Medulla oblongata (tissue), 1 donor: ENCODE data around the gene CD86.

Experiments
- DNase-seq: peaks from one replicate; pipeline ENCODE4 v3.0.0-alpha.2; 2015; ENCODE audit errors: extremely low spot score

CD86 gene

DNA sequence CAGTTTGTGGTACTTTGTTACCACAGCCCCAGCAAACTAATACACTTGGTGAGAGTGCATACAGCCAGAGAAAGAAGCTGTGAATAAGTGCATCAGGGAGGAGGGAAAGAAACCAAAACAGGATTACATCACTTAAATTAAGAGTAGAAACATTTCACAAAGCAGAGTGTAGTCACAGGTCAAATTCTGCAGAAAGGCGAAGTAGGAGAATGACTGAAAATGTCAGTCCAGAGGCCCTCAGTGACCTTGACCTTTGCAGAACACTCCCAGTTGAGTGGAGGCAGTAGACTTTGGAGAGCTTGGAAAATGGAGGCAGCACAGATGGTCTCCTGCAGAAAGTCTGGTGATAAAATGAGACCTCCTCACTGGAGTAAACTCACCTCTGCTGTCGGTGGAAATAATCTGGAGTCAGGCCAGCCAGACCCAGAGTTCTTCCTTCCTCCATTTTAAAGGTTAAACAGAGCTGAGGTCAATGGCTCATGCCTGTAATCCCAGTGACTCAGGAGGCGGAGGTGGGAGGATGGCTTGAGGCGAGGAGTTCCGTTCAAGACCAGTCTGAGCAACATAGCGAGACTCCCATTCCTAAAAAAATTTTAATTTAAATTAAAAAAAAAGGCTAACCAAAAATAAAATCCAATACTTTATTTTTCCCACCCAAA lies 5.0 kb downstream of the CD86 start:
- DNase-seq = no peak

DNA sequence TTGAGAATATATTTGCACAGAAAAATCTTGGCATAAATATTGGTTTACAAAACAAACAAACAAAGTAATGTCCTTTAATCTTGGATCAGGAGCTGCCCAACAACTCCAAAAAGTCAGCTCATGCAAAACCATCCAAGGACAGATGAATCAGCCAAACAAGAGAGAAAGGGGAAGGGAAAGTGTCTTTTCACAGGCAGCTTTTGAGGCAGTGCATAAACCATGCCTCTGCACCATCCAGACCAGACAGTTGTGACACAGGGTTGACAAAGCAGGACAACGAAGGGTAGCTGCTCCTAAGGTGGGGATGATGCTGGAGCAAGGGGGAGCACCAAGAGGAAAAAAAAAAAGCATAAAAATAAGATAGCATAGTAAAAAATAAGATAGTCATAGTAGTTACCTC lies 8.7 kb downstream of the CD86 start:
- DNase-seq = peak; percentile 67

DNA sequence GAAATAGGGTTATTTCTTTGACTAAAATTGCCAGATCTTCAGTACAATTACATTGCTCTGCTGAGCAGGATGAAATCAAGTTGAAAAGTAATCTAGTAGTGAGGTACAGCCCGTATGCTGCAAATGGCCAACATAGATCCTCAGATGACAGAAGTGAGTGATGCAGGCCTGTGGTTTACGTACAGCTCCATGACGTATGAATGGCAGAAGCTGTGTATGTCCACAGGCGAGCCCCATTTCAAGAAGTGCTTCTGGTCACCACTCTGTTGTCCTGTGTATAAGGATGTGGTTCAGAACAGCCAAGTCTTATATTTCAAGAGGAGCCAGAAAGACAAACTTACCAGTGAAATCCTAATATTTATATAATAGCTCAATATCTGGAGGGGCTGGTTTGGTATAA lies 9.2 kb downstream of the CD86 start:
- no peak for DNase-seq

DNA sequence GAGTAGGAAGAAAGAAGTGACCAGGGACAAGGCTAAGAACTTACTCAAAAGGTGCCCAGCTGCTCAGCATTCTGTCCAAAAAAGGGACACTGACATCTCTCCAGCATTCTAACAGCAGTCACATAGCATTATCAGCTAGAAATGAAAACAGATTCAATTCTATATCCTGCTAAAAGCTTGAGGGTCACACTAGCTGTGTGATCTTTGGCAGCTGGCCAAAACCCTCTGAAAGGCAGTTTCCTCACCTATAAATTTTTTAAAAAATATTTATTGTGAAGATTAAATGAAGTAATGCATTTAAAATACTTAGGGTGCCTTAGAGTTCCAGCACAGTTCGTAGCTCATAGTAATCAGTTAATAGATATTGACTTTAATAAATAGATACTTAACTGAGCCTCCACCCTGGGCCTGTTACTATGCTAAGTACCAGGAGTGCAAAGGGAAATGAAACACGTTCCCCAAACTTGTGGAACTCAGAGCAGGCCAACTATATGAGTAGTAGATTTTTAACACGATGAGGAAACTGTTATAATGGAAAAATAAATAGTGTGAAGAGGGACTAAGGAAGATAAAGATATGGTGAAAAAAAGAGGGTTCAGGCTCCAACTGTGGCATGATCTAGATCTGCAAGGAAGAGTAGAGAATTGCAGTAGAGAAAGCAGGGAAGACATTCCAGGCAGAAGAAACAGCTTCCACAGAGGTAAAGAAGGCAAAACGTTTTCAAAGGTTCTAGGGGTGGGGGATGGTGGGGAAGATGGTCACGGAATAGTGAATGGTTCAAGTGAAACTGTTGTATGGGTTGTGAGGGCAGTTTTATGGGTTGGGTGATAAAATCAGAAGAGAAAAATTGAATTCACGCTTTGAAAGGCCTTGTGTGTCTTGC lies 11.4 kb downstream of the CD86 start:
- no peak for DNase-seq

DNA sequence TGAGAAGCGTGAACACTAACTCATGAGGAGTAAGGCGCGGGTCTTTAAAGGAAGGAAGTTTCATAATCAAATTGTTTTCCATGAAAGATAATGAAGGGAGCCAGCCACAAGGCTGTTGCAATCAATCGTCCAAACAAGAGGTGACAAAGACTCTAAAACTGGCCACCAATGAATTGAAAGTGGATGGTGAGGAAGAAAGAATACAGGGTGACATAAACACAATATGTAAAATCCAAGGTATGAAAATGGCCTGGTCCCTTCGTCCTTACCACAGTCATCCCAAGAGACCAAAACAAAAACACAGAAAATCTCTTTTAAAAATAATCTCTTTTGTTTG lies 12.0 kb downstream of the CD86 start:
- peak; percentile 42 for DNase-seq

DNA sequence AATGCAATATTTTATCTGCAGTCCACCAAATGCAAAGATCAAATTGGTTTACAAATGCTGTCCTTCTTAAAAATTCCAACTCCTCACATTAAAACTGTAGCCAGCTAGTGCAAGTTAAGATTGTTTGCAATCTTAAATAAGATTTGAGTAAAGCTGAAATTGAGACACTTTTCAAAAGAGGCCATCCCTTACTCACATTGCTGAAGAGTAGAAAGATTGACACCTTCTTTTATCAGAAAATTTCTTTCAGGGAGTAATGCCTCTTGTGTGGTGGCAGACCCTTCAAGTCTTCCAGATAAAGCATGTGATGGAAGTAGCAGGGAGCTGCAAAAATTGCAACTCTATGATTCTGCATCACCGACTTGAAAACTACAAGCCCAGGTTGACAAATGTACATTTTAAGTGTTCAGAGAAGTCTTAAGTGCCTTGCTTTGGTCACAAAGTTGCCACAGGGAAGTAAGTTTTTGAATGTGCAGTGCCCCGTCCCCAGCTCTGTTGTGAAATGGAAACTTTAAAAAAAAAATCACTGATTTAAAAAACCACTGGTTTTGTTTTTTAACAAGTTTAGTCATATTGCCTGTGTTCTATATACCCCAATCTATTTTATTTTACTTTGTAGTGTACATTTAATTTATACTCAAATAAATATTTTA lies 12.6 kb downstream of the CD86 start:
- no peak for DNase-seq

DNA sequence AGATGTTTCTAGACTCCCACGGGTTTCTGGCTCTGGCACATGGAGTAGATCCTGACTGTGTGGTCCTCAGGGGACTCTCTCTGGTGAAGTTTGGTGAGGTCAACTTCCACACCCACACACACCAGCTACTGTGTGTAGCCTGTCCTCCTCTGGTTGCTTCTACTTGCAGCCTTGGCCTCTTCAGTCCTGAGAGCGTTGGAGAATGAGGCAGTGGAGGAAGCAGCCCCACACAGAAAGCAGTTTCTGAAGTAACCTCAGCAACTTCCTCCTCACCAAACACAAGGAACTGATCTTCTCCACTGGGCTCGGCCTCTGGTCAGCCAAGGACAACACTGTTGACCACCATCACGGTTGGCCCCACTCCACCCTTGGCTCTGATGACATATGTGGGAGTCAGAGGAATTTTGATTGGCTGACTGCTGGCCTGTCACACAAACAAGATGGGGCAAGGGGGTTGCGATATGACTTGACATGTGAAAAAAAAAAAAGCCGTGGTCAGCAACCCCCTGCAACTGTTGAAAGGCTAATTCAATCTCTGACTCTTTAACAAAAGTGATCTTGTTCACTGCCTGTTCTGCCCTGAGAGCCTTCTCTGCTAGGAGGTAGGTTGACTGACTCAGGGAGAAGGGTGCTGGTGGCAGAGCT lies 19.6 kb downstream of the CD86 start:
- peak; percentile 63 for DNase-seq

DNA sequence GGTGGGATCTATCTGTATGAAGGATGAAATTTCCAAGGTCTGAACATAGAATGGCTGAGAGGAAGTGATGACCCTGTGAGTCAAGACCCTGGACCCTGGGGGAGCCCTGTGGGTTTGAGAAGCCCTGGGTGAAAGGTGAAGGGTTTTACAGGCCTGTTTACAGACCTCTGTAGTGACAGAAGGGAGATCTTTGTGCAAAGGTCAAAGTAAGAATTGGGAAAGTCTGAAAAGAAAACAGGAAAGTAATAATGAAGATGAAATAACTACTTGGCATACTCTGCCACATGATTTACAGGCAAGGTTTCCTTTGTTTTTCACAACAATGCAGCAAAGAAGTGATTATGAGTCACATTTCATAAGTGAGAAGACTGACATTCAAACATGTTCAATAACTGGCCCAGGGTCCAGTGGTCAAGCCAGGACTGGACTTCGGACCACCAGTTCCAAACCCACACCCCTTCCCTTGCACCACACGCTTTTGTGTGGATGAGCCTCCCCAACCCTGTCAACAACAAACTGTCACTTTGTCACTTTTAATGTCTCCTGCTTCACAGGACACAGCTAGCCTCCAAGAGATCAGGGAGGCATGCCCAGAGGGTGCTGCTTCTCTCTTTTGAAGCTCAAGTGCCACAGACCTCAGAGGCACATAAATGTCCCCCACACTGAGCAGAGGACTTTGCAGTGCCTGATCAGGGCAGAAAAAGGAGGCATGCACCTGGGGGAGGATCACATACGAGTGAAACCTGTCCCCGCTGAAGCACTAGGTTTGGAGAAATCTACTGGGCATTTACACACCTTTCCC lies 21.5 kb downstream of the CD86 start:
- no peak for DNase-seq

DNA sequence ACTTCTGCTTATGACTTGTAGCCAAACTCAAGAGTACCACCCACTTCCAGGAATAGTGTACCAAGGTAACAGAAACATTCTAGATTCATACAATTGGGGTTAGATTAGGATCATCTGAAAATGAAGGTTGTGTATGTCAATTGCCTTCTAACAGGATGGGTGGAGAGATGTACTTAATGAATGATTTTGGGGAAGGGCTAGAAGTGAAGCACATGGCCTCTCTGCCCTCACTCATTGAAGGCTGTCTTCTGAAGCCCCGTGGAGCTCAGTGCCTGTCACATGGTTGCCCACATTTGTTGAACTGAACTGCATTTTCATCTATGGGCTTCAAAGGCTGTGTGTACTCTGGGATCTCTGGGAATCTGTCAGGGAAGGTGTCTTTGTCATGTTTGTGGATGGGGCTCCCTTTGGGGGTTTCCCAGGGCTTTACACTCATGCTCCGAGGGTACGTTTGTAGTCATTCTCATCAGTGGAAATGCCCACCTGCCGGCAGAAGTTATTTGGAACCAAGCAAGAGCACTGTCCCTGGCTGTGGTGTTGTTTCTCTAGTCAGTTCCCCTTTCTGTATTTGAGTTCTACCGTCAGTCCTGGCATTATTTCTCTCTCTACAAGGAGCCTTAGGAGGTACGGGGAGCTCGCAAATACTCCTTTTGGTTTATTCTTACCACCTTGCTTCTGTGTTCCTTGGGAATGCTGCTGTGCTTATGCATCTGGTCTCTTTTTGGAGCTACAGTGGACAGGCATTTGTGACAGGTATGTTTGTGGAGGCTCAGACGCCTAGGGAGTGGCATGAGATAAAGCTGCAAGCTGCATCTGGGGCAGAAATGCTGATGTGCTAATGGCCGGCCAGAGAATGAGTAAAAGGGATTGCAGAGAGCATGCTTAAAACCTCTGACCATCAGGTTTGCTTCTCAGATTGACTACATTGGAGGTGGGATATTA lies 22.4 kb downstream of the CD86 start:
- peak; percentile 43 for DNase-seq

DNA sequence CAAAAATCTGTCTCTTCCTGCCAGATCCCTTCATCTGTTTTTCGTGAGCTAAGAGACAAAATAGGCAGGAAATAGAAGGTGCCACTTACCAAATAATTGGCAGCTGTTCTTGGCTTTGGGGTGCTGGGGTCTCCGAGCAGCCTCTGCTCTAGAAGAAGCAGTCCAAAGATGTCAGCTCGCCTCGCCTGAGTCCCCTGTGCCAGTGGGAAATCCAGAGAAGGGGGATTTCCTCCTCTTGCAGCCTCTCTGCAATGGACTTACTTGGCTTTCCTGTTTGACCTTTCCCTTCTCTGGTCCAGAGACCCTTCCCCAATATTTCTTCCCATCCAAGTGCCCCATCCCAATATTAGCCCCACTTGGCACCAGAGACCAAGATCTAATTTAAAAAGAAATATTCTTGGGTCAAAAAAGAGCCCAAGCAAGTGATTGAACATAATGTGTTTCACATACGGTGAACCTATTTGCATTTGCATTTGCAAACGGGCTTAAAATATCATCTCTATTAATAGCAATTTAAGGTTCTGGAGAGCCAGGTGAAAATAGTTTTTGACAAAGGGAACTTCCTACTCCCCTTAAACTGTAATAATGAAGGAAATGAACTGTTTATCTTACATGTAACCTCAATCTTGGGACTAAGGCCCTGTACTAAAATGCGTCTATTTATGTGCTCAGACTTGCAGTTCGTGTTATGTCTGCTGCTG lies 23.2 kb downstream of the CD86 start:
- no peak for DNase-seq

DNA sequence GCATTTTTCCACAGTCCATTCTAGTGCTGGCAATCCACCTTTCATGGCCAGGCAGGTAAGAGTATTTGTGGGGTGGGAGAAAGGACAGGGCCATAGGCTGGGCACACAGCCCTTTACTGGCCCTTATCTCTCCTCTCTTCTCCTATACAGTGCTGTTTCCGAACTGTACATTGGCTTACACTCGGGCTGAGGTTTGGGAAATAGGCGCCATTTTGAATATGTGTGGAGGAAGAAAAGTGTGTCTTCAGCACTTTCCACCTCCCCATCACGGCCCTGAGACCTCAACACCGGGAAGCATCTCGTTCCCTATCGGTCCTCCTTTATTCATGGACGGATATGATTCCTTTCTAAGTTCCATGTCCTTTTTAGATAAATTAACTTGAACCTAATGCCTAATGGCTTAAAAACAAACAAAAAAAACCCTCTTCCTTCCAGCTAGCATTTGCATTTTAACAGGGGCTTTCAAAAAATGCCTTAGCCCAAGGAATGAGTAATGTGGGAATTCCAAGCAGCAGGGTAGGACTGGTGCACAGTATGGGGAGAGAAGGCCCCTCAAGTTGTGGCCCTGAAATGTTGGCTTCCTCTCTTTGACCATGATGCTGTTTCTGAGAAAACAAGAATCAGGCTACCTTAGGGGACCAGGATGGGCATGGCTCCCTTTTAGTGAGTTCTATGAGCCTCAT lies 24.5 kb downstream of the CD86 start:
- DNase-seq = no peak

DNA sequence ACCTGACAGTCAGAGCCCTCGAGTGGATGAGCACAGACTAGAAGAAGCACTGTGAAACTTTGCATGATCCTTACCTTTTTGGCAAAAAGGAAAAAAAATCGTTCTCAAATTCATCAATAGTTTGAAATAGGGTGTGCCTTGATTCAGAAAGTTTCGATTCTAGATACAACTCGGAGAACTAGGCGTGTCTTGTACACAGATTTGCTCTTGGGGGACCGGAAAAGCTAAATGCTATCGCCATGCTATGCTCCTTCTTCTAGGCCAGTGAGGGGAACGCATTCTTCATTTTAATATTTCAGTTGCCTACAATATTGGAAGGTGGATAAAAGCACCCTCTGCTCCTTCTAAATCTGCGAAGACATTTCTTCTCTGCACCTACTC lies 25.0 kb downstream of the CD86 start:
- DNase-seq = no peak

DNA sequence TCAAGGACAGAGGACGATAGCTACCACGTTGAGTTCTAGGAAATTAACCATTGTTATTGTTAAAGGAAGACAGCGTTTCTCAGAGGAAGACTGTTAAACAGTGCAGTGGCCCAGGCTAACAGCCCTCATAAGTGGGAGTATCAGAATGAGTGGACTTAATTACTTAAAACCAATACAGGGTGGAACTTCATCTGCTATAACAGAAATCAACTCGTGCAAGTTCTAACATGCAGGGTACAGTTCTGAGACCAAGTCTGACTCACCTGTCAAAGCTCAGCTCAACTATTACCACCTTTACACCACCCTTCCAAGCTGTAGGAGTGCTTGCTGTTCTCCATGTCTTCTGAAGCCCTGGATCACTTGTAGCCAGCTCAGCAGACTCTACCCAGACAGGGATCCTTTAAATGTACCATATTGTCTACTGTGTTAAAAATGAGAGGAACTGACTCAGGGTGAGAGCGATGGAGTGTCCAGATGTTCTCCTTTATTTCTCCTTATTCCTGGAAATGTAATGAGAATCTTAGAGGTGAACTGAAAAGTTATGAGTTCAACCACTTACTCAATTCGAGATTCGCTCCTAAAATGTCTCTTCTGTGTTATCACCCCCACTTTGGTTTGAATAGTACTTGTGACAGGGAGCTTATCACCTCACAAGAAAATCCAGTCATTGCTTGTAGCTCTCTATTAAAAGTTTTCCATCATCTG lies 26.5 kb downstream of the CD86 start:
- no peak for DNase-seq

DNA sequence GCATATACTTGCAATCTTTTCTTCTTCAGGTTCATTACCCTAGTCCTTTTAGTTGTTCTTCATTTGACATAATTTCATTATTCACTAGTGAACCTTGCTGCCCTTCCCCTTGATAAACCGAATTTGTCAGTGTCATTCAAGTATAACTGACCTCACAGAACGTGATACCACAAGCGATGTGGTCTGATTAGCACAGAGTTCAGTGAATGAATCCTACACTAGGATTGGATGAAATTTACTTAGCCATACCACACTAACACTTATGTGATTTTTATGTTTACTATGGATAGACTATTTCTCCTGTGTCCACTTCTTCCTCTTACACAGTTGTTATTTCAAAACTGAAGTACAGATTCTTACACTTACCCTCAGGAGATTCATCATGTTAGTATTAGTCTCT lies 27.2 kb downstream of the CD86 start:
- no peak for DNase-seq

DNA sequence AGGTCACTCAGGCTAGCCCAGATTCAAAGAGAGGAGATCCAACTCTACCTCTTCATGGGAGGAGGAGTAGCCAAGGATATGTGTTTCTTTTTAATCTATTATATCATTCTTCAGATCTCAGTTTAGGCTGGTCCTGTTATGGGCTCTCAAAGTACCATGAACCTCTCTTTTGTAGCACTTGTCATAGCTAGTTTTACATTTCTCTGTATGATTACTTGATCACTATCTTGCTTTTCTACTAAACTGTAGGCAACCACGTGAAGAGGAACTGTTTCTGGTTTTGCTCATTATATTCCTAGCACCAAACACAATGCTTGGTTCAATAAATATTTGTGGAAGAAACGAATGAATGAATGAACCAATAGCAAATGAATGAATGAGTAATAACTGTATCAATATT lies 29.6 kb downstream of the CD86 start:
- DNase-seq = no peak

DNA sequence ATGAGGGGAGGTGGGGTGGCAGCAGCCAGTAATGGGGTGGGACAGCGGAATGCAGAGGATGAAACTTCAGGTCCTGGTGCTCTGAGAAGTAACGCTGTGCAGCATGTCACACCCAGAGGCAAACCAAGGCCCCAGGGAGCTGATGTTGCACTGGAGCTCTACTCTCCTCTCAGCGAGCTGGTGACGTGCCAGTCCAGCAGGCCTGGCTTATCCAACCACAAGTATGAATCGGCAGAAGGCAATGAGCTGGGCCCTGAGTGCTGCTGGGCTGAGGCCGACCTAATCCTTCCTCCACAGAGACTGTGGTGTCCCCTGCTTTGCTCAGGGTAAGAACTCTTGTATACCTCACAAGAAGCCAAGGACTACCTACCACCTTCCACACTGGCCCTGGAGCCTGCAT lies 30.5 kb downstream of the CD86 start:
- DNase-seq = no peak

DNA sequence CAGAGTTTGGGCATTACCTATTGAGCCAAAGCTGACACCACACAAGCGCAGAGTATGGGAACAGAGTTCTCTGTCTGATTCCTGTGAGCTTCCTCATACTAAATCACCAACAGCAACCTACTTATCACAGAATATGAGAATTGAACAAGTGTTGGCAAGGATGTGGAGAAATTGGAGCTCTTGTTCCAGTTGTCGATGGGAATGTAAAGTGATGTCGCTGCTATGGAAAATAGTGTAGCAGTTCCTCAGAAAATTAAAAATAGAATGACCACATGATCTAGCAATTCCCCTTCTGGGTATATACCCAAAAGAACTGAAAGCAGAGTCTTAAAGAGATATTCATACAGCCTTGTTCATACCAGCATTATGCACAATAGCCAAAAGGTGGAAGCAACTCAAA lies 33.4 kb downstream of the CD86 start:
- DNase-seq = peak; percentile 40

DNA sequence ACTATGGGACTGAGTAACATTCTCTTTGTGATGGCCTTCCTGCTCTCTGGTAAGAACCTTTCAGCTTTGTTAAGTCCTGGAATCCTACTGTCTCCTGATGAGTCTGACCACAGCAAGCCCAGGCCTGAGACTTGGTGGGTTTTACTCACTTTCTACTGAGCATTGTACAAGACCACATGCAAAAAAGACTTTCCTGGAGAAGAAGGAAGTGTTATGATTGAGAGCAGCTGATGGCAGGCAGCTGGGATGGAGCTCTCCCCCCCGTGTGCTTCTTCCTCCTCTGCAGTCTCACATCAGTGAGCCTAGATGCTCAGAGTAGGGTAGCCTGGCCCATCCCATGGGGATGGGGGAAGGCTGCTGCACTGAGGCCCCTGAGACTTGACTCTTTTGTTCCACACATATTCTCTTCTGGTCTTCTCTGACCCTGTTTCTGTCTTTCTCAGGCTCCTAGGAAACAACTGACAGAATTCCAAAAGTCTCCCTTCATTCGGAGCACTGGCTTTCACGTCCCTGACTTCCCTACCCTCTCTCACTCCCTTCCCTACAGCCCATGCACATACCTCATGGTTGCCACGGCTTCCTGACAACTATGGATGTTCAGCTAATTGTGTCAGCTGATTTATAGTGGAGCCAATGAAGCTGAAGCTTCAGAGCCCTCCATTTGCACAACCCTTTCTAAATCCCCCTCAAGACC lies 36.6 kb downstream of the CD86 start:
- DNase-seq = peak; percentile 57
